Testis (tissue), 2 donors: Measurements from ENCODE around the gene SNTG2.

Source experiments
- POLR2A ChIP-seq: fragments of 450-650 bp; IDR thresholded peaks from one replicate; pipeline ENCODE4 v1.6.1; 2017; ENCODE audit warnings: antibody characterized with exemption, mild to moderate bottlenecking, moderate library complexity
- TF ChIP-seq, protein P1 (sequence below), 3 experiments: fragments of 450-650 bp in 2 of 3; fragments of 200-600 bp in 1 of 3; sonication (generic) in 1 of 3; IDR thresholded peaks; one replicate each; pipeline ENCODE4 v1.5.1; 2016 to 2019; ENCODE audit warnings: antibody characterized with exemption in 3 of 3, mild to moderate bottlenecking in 2 of 3, moderate library complexity in 1 of 3

DNA sequence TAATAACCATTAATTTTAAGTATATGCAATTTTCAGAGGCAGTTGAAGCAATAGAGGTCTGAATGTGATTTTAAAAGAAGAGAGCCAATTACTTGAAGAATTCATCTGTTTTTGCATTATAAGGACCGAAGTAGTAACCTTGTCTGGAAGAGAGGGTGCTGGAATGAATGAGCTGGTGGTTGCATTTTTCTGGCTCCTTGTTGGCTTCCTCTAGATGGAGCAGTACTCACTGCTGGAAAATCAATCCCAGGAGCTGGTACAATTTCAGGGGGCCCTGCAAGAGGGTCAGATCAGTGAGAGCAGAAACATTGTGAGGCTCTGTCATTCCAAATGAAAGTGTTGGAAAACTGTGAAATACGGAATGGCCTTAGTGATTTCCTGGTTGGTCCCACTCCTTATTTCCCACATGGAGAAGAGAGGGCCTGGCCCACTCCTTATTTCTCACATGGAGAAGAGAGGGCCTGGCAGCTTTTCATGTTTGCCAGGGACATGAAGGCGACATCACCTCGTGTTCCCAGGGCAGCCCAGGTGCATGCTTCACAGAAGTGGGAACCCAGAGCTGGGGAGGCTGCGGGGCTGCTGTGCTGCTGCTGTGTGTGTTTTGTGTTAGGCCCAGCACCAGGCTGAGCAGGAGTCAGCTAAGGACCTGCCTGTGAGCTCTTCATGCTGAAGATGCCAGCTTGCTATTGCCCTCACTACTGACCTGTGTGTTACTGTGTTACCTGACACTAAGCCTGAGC lies 197.4 kb downstream of the SNTG2 start:
- TF ChIP-seq, protein P1, sequence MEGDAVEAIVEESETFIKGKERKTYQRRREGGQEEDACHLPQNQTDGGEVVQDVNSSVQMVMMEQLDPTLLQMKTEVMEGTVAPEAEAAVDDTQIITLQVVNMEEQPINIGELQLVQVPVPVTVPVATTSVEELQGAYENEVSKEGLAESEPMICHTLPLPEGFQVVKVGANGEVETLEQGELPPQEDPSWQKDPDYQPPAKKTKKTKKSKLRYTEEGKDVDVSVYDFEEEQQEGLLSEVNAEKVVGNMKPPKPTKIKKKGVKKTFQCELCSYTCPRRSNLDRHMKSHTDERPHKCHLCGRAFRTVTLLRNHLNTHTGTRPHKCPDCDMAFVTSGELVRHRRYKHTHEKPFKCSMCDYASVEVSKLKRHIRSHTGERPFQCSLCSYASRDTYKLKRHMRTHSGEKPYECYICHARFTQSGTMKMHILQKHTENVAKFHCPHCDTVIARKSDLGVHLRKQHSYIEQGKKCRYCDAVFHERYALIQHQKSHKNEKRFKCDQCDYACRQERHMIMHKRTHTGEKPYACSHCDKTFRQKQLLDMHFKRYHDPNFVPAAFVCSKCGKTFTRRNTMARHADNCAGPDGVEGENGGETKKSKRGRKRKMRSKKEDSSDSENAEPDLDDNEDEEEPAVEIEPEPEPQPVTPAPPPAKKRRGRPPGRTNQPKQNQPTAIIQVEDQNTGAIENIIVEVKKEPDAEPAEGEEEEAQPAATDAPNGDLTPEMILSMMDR (IDR thresholded peaks at IDR 0.05): no peak
- no peak for TF ChIP-seq POLR2A
